Tibial nerve (tissue), 3 donors: ENCODE data around the gene GRIN2A.

Experiments used
- CTCF ChIP-seq, 5 experiments: fragments of 200-600 bp in 3 of 5; fragments of 450-650 bp in 2 of 5; sonication (generic) in 3 of 5; IDR thresholded peaks; one replicate each; pipeline ENCODE4 v1.5.1; 2016 to 2019; ENCODE audit warnings: antibody characterized with exemption in 5 of 5, mild to moderate bottlenecking in 3 of 5, moderate library complexity in 2 of 5
- POLR2A ChIP-seq, 2 donors: fragments of 450-650 bp; IDR thresholded peaks; one replicate each; pipeline ENCODE4 v1.6.1; 2017; ENCODE audit warnings: antibody characterized with exemption in 2 of 2, mild to moderate bottlenecking in 2 of 2, moderate library complexity in 2 of 2

DNA sequence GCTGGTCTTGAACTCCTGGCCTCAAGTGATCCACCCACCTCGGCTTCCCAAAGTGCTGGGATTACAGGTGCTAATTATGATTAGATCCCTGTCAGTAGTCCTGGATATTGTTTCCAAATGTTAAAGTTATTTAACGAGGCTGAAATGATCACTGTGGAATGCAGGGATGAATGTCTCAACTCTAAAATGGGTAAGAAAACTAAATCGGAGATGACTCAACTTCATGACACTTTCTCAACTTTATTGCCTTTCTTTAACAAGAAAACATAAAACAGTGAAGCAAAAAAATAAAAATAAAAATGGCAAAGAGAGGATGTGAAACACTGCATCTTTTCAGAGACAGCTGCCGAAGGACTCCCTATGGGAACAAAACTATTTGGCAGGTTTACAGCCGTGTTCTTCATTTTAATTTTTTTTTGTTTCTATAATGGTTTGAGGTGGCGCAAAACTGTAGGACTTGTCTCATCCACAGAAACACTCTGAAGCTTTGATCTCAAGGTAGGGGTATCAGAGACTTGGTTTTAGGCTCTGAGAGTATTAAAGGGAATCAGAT, 382.0 kb downstream of the GRIN2A start:
- TF ChIP-seq CTCF (IDR thresholded peaks at IDR 0.05) (no peak), POLR2A (IDR thresholded peaks at IDR 0.05) (no peak)
